Measurements from ENCODE around the gene PLPPR5. TPM values are rescaled to one million over a fixed set of nuclear protein-coding genes. Genes with fewer than 3 reads are reported as not detected.

The PLPPR5 gene
- polyA plus RNA-seq, 2 of the 4 experiments (the other 2 are of a cell fraction), result not detected

DNA sequence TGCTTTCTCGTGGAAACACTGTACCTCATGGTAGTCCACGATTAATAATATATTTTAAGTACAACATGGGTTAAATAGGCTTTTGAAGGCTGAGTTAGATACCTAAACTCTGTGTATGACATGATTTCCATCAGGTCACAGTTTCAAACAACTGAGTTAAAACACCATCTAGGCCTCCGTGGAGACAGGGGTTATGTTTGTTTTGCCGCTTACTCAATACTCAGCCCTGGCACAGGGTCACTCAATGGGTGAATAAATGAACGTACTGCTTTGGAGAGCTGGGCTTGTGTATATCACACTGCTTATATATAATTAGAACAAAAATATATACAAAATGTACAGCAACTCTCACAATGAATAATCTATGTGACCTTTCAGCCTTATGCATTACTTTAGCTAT, 72.5 kb downstream of the PLPPR5 start (continued):
- no peak for TF ChIP-seq FOXS1 (CRISPR knock-in tag; IDR thresholded peaks at IDR 0.05)
- TF ChIP-seq, protein P1, sequence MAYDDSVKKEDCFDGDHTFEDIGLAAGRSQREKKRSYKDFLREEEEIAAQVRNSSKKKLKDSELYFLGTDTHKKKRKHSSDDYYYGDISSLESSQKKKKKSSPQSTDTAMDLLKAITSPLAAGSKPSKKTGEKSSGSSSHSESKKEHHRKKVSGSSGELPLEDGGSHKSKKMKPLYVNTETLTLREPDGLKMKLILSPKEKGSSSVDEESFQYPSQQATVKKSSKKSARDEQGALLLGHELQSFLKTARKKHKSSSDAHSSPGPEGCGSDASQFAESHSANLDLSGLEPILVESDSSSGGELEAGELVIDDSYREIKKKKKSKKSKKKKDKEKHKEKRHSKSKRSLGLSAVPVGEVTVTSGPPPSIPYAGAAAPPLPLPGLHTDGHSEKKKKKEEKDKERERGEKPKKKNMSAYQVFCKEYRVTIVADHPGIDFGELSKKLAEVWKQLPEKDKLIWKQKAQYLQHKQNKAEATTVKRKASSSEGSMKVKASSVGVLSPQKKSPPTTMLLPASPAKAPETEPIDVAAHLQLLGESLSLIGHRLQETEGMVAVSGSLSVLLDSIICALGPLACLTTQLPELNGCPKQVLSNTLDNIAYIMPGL (CRISPR knock-in tag; IDR thresholded peaks at IDR 0.05; ENCODE audit: borderline replicate concordance), result no peak
- TF ChIP-seq HOXB5 (CRISPR knock-in tag; IDR thresholded peaks at IDR 0.05), result no peak
- no peak for TF ChIP-seq EHF (CRISPR knock-in tag; IDR thresholded peaks at IDR 0.05)
- no peak for TF ChIP-seq ATOH8 (CRISPR knock-in tag; IDR thresholded peaks at IDR 0.05; ENCODE audit: low read depth)
- no peak for TF ChIP-seq BHLHE40 (IDR thresholded peaks at IDR 0.05; ENCODE audit: low read depth, low read length)
- no peak for TF ChIP-seq JUNB (IDR thresholded peaks at IDR 0.05)
- TF ChIP-seq MAFK (IDR thresholded peaks at IDR 0.05; ENCODE audit: partially characterized antibody), result no peak
- no peak for TF ChIP-seq POLR2AphosphoS2 (conservative IDR thresholded peaks at IDR 0.05; ENCODE audit: low read length)
- TF ChIP-seq EHMT2 (IDR thresholded peaks at IDR 0.05; ENCODE audit: low read depth), result no peak
- no peak for TF ChIP-seq KDM1A (IDR thresholded peaks at IDR 0.05; ENCODE audit: low read depth)

GRCh38 chr1:98931128-98931835, 73.4 kb downstream of the PLPPR5 start:
- CTCF ChIA-PET, result no interaction called here
- Histone ChIP-seq H3K27ac (no peak overlapping the region), H3K9me3 (no peaks in the 10 kb centered on the region), H3K4me3 (no peak overlapping the region), H3K4me2 (no peak overlapping the region), H3K4me1 (no peaks in the 10 kb centered on the region)
- FAIRE-seq (no peak), DNase-seq (ENCODE audit: low read depth in 1 of 2, low spot score in 1 of 2) (no peak), ATAC-seq (no peak)
- POLR2A ChIA-PET, result no interaction called here
- TF ChIP-seq MAFK (IDR thresholded peaks at IDR 0.05; ENCODE audit: partially characterized antibody) (no peak), ELK1 (IDR thresholded peaks at IDR 0.05; ENCODE audit: low read depth, low read length) (no peak), HOXB13 (CRISPR knock-in tag; IDR thresholded peaks at IDR 0.05; ENCODE audit: low read depth) (no peak)
- TF ChIP-seq, protein P1 (CRISPR knock-in tag; IDR thresholded peaks at IDR 0.05; ENCODE audit: borderline replicate concordance), result no peak
- 49% methylated on average over 8 of the region's 8 CpGs for WGBS (ENCODE audit: missing lambda C conversion rate)

- CTCF ChIA-PET, result no interaction called here
- FAIRE-seq, result no peak
- Histone ChIP-seq H3K4me3 (no peak overlapping the region), H3K4me2 (no peak overlapping the region), H3K27ac (no peak overlapping the region), H3K9me3 (no peaks in the 10 kb centered on the region), H3K4me1 (no peaks in the 10 kb centered on the region)
- TF ChIP-seq, protein P2, sequence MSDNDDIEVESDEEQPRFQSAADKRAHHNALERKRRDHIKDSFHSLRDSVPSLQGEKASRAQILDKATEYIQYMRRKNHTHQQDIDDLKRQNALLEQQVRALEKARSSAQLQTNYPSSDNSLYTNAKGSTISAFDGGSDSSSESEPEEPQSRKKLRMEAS (IDR thresholded peaks at IDR 0.05), result no peak
- 29% methylated on average over 1 of the region's 1 CpG for WGBS (ENCODE audit: missing lambda C conversion rate)
- no peak for DNase-seq (ENCODE audit: low read depth in 1 of 2, low spot score in 1 of 2)
- ATAC-seq, result no peak
- POLR2A ChIA-PET, result no interaction called here
Observed at GRCh38 chr1:98929437-98929836, 75.2 kb downstream of the PLPPR5 start.

DNA sequence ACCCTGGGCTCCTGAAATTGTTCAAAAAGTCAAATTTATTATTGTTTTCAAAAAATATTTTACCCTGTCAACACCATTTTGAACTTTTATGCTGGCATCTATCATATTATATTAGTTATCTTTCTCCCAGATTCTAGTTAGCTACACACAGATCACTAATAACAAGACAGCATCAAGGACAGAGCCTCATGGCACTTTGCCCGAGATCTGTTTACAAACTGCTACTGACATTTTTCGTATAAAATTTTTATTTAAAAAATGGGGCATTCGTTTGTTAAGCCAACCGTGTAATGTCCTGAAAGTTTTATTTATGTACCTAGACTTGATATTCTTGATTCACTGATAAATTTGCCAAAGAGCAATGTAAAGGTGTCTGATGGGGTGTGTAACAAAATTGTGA, 78.1 kb downstream of the PLPPR5 start:
- ChIA-PET POLR2A (no interaction called here), CTCF (no interaction called here)
- Histone ChIP-seq H3K4me1 (no peaks in the 10 kb centered on the region), H3K9me3 (no peaks in the 10 kb centered on the region), H3K4me2 (no peak overlapping the region), H3K4me3 (no peak overlapping the region), H3K27ac (no peak overlapping the region)
- no peak for FAIRE-seq
- no peak for DNase-seq (ENCODE audit: low read depth in 1 of 2, low spot score in 1 of 2)
- WGBS (ENCODE audit: missing lambda C conversion rate), result 38% methylated on average over 4 of the region's 4 CpGs
- ATAC-seq, result no peak
- TF ChIP-seq SMC3 (IDR thresholded peaks at IDR 0.05) (no peak), ATOH8 (CRISPR knock-in tag; IDR thresholded peaks at IDR 0.05; ENCODE audit: low read depth) (no peak), MYC (IDR thresholded peaks at IDR 0.05; ENCODE audit: borderline replicate concordance, low read length) (no peak), RAD21 (conservative IDR thresholded peaks at IDR 0.05 in 1 of 2, IDR thresholded peaks at IDR 0.05 in 1 of 2) (no peak), MAZ (IDR thresholded peaks at IDR 0.05; ENCODE audit: borderline replicate concordance, low read depth, low read length) (no peak), NR3C1 (IDR thresholded peaks at IDR 0.05) (no peak), BCL3 (IDR thresholded peaks at IDR 0.05) (no peak), ZSCAN20 (CRISPR knock-in tag; IDR thresholded peaks at IDR 0.05) (no peak), RARB (CRISPR knock-in tag; IDR thresholded peaks at IDR 0.05) (no peak)
- TF ChIP-seq, protein P3, sequence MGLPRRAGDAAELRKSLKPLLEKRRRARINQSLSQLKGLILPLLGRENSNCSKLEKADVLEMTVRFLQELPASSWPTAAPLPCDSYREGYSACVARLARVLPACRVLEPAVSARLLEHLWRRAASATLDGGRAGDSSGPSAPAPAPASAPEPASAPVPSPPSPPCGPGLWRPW (IDR thresholded peaks at IDR 0.05), result no peak

Data from A549 (cell line).